GM18508 (cell line): ENCODE measurements around the gene DENND1A.

Experiments used
- ATAC-seq: cut with Tn5 transposase; IDR thresholded peaks from one replicate; pipeline ENCODE4 v1.9.1; 2021; ENCODE audit warnings: moderate number of reproducible peaks; ENCODE audit not compliant: insufficient read depth, unreplicated experiment

Gene DENND1A

DNA sequence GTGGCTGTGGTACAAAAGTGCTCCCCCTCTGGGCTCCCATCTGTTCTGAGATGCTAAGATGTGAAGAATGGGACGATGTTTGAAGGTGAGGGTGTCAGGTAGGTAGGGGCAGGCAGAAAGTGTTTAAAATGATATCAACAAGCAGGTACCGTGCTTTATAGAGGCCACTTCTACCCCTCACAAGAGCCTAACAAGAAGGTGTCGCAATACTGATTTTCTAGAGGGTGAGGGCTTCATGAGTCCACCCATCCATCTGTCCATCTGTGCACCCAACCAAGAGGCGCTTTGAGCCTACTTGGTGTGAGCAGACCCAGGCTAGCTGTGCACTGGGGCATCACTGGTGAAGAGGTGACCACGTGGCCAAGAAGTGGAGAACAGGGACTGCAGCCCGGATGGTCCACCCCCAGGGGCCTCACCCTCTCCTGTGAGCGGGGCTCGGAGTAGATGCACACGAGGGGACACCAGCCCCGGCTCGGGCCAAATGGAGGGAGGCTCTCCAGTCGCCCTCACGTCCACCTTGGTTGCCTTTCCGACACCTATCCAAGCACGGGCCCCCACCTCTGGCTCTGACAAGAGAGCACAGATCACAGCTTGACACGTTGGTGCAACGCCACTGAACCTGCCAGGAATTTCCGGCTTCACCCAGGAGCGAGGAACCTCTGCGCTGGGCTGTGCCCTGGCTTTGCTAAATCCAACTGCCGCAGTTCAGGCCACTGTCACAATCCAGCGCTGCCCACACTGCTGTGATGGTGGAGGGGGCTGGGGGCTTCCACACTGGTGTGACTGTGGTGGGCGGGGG, 539.4 kb downstream of the DENND1A start:
- ATAC-seq: no peak

DNA sequence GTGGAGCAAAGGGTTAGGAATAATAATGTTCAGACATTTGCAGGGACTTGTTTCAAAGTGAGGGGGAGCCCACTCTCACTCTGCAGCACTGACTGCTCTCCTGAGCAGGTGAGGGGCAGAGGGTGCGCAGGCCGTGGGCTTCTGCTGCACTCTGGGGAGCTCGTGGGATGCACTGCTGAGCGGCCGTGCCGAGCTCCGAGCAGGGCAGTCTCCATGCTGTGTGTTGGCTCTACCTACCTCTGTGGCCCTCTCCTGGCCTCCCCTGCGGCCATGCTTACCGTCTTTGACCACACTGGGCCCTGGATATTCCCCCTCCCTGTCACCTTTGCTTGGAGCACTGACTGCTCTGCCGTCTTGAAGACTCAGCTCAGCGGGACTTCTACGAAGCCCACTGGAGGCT, 540.2 kb downstream of the DENND1A start:
- no peak for ATAC-seq

DNA sequence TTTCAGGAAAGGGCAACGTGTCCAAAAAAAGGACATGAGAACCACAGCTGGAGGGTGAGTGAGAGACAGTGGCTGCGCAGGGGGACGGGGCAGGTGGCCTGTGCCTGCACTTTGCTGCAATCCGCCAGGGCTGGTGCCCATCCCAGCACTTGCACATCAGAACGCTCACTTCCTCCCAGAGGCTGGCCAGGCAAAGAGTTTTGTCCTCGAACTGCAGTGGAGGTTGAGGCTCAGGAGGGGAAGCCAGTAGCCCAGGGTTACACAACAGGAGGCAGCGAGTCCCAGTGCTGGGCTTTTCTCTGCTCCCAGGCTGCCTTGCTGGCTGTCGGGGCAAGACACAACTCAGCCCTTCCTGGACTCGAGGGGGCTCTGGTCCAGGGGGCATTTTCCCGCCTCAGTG, 540.9 kb downstream of the DENND1A start:
- ATAC-seq: no peak

DNA sequence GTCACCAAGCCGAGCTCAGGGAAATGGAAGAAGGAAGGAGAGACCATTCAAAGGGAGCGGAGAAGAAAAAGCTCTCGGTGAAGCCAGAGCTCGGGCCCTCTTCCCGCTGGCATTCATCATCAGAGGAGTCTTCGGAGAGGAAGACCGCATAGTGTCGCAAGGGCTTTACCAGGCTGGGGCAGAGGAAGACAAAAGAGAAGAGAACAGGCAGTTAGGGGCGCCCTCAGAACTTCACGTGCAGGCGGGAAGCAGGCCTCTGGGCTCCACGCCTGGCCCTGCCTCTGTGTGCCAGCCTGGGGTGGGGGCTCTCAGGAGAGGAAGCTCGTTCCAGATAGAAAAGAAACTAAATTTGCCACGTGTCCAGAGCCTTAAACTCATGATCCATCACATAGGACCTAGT, 542.2 kb downstream of the DENND1A start:
- ATAC-seq: no peak

DNA sequence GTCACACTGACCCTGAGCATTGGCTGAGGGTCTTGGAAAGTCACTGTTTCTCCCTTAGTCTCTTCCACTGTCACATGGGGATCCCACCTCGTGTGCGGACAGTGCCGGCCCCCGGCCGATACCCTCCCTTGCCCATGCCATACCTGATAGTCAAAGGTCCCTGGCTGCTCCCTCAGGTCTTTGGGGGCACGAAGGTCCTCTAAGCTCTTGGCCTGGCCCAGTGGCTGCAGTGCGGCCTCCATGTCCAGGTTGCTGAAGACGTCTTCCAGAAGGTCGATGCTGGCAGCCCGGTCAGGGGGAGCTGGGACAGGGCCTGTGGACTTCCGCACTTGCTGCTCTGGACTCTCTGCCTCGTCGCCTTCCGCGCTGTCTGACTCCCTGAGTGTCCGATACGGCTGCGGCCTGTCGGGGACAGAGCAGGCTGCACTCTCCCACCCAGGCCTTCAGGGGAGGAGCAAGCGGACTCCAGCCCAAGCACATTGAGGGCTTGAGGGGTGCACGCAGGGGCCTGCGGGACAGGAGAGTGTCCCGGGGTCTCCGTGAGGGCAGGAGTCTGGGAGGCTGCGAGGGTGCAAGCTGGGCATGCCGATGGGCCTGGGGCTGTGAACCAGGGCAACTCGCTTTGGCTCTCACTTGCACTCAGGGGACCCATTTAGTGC, 546.3 kb downstream of the DENND1A start:
- no peak for ATAC-seq

DNA sequence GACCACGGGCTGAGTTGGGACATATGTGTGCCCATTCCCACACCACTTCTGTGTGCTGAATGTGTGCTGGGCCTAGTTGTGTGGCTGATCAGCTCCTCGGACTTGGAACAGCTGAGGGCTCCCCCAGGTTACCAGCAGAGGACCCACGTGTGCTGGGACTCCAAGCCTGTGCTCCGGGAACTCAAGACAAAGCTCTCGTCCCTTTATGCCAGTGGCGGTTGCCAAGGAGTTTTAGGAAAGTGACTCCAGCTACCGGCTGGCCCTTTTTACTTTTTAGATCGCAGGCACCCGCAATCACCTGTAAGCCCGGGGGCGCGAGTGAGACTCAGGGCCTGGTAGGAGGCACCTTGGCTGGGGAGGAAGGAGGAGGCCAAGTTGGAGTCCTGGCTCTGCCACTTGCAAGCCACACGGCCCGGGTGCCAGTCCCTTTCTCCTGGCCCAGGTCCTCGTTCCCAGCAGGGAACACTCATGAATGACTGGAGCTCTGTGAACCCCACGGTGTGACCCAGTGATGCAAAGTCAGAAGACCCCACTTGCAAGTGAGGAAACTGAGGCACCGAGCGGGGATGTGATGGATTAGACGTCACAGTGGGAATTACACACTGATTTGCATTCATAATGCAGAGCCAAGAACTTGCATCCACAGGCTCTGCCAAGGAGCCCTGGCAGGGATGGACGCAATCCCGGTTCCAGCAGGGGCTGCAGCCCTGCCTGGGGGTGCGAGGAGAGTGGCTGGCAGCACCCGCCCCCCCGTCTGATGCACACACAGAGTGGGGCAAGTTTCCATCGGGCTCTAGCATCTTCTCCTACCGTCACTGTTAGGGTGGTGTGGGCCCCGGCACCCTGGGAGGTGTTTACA, 547.0 kb downstream of the DENND1A start:
- no peak for ATAC-seq

DNA sequence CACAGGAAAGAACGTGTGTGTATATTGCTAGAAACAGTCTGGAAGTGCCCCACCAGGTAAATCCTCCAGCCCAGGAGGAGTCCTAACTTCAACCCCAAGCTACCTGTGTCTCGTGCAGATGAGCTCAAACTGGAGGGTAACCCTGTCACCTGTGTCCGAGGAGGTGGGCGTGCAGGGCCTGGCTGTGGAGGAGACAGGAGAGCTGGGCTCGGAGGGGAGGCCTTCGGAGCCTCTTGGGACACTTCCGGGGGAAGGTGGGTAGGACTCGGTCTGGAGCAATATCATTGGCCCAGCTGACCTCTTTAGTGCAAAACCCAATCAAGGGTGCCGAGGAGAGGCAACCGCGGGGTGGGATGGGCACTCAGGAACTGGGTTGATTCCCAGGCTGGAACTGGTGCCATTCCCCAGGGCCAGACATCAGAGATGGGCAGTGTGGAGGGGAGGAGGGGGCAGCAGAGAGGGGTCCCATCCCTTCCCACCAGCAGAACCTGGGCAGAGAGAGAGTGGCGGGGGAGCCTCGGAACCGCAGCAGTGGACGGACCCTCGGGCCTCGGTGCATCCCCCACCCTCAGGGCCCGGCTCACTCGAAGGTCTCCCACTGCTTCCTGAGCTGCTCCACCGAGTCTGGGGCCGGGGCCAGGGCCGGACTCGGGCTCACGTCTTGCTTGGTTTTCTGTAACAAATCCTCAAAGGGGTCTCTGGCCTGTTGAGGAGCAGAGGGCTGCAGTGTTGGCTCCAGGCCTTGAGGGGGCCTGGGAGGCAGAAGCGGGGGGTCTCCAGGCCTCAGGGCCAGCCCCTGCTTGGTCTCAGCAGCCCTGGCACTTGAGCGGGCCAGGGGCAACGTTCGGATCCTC, 548.8 kb downstream of the DENND1A start:
- ATAC-seq: no peak

DNA sequence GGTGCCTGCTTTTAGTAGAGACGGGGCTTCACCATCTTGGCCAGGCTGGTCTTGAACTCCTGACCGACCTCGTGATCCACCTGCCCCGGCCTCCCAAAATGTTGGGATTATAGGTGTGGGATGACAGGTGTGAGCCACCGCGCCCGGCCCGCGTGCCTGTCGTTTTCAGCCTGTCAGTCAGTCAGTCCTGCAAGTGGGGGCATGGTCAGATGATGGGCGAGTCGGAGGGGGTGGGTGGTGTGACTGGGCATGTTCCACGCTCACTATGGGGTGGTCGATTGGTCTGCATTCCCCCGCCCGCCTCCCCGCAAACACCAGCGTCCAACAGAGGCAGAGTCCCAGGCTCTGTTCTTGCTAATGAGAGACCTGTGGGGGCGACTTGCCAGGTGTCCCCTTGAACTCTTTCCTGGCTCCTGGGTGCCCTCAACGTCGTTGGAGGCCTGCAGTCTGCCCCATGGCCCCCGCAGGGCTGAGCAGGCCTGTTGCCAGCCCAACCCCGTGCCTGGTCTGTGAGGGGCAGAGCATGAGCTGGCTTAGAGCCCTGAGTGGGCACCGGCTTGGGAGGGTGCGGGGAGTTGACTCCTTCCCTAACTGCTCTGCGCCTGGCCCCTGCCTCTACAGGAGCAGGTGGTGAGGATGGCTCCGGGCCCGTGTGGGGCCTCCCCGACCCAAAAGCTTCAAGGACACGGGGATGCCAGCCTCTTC, 550.8 kb downstream of the DENND1A start:
- no peak for ATAC-seq

DNA sequence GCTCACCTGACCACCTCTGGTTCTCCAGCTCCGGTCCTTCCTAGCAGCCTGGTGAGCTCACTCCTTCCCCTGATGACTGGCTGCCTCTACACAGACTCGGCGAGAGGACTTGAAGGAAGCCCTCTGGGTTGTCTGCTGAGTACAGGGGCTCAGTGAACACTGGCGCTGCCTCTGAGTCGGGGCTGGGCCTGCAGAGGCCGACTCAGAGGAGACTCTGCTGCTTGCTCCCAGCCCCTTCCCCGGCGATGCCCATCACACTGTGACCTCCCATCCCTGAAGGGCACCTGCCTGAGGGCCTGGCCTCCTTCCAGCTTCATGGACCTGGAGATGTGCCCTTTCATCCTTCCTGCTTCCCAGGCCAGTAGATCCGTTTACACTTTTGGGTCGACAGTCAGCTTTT, 551.9 kb downstream of the DENND1A start:
- no peak for ATAC-seq

DNA sequence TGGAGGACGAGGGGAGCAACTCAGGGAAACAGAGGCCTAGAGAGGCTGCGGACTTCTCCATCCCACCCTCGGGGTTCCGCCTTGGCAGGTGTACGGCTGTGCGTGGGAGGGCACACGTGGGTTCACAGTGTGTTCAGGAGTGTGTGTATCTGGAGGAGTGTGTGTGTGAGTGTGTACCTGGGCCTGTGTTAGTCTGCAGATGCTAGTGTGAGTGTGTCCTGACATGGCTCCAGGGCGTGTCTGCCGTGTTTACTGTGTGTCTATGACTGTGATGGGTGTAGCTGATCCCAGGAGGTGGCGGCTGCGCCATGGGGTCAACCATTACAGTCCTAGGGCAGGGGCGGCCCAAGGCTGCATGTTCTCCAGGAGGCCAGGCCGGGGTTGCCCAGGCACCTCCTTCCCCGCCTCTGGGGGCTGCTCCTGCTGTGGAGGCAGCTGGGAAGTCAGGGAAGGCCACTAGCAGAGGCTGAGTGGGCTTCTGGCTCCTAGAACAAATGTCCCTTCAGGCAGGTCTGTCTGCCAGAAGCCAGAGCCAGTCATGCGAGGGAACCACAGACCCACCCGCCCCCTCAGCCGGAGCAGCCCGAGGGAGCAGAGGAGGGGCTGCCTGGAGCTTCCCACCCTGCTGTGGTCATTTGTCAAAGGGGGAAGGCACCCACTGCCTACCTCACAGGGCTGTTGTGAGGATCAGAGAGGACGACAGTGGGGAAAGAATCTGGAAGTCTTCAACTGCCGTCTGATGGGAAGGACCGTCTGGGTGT, 552.5 kb downstream of the DENND1A start:
- no peak for ATAC-seq

DNA sequence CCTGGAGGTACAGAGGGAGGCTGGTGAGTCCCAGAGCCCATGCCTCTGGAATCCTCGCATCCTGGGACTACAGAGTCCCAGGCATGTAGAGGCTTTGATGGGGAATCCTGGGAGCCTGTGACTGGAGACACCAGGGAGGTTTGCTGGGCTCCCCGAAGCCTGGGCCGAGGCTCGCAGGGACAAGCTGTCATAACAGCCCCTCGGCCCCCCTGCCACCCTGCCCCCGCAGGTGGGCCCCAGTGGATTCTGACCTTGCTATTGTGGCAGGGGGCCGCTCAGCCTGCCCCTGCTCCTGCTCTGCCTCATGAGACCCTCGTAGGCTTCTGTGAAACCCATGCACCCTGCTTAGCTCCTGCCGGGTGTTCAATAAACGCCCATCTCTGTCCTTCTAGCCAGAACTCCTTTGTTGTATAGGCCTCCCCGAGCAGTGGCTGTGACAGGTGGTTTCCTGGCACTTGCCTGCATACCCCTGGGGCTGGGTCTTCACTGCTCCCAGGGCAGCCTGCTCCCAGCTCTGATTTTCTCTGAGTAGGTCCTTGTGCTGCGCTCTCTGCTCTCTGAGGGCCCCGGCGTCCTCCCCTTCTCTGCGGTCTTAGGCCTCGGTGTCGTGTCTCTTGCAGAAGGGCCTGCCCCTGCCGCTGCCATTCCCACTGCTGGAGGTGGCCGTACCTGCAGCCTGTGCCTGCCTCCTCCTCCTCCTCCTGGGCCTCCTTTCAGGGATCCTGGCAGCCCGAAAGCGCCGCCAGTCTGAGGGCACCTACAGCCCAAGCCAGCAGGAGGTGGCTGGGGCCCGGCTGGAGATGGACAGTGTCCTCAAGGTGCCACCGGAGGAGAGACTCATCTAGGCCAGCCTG, 553.5 kb downstream of the DENND1A start:
- ATAC-seq: no peak

DNA sequence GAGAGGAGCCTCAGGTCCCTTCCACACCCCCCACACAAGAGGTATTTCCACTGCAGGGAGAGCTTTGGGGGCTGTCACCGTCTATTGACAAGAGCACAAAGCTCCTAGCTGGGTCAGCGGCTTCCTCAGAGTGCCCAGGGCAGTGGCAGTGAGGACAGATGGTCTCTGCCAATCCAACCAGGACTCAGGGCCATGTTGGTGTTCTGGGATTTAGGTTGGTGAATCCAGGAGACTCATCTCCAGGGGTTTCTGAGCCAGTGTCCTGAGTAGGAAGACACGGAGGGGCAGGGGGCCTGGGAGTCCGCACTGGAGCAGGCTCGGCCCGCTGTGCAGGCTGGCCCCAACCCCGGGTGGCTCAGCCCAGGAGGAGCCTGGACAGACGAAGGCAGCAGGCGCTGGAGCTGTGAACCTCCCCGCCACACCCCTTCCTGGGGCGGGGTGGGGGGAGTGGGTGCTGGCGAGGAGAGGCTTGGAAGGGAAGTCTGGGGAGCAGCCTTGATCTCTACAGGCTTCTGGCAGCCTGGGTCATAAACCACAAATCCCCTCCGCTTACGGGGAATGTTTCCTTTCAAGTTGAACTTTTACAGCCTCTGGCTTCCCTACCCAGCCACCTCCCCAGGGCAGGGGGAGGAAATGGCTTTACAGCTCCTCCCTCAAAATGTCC, 554.3 kb downstream of the DENND1A start:
- no peak for ATAC-seq

DNA sequence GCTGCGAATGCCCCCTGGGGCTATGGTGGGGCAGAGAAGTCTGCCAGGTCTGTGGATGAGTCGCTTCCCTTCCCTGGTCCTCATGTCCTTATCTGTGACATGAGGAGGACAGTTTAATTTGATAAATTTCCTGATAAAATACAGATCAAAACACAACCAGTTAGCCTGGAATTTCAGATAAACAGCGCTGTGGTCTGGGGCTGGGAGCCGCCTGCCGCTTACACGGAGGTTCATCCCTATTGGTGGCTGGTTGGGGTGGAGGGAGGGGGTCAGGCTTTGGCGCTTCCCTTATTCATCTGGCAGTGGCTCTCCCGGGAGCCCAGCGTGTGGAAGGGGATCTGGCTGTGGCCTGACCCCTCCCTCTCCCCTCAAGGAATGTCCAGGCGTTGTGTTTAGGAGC, 556.0 kb downstream of the DENND1A start:
- no peak for ATAC-seq

DNA sequence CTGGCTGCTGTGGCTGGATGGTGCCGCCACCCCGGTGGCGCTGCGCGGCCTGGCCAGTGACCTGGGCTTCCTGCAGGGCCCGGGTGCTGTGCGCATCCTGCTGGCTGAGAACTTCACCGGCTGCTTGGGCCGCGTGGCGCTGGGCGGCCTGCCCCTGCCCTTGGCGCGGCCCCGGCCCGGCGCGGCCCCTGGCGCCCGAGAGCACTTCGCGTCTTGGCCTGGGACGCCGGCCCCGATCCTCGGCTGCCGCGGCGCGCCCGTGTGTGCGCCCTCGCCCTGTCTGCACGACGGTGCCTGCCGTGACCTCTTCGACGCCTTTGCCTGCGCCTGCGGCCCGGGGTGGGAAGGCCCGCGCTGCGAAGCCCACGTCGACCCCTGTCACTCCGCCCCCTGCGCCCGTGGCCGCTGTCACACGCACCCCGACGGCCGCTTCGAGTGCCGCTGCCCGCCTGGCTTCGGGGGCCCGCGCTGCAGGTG, 556.4 kb downstream of the DENND1A start:
- no peak for ATAC-seq

DNA sequence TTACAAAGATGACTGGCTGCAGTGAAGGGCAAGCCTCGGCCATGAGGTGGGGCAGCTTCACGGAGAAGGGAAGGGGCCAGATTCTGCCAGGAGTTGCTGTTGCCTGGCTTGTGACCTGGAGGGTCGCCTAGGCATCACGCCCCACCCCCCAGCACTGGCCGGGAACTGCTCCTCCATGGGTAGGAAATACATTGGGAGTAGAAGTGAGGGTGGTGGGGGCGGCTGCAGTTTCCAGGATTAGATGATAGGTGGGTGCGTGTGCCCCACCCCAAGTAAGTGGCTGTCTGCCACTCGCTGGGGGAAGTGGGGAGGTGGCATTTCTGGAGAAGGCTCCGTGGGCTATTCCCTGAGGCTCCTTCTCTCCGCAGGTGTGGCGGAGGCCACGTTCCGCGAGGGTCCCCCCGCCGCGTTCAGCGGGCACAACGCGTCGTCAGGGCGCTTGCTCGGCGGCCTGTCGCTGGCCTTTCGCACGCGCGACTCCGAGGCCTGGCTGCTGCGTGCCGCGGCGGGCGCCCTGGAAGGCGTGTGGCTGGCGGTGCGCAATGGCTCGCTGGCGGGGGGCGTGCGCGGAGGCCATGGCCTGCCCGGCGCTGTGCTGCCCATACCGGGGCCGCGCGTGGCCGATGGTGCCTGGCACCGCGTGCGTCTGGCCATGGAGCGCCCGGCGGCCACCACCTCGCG, 557.0 kb downstream of the DENND1A start:
- no peak for ATAC-seq

DNA sequence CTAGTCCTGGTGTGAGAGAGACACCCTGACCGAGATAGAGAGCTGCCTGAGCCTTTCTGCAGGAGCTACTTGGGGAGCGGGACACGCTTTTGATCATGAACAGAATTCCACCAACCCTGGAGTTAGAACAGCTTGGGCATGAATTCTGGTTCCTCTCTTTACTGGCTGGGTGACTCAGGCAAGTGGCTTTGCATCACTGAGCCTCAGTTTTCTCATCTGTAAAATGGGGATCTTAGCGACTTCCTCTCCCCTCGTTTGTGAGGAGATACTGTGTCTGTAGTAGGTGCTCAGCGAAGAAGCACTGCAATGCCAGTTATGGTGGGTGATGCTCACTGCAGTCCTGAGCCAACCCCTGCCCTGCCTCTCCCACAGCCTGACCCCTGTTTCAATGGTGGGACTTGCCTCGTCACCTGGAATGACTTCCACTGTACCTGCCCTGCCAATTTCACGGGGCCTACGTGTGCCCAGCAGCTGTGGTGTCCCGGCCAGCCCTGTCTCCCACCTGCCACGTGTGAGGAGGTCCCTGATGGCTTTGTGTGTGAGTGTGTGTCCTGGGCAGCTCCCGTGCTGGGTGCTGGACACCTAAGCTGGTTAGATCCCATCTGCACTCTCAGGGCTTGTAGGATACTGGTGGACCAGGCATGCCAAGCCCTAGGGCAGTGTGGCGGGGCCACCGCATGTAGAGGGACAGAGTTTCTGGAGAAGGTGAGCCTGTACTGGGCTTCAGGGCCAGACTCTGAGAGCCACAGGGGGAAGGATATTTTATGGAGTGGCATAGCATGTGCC, 557.9 kb downstream of the DENND1A start:
- no peak for ATAC-seq
